Prostate gland (tissue), 2 donors: ENCODE measurements around the gene BANP. TPM values are rescaled to one million over a fixed set of nuclear protein-coding genes. Genes with fewer than 3 reads are reported as not detected.

Experiments
- DNase-seq: peaks from one replicate; pipeline ENCODE4 v3.0.0-alpha.2; 2019; ENCODE audit warnings: low spot score
- H3K27ac ChIP-seq, 2 donors: fragments of 200-600 bp; sonication (generic); 2 replicates each; pipeline ENCODE4 v1.5.1; 2017 to 2019
- H3K27me3 ChIP-seq: fragments of 200-600 bp; sonication (generic); replicated peaks from 2 replicates; pipeline ENCODE4 v1.5.1; 2019; ENCODE audit not compliant: insufficient read depth
- H3K36me3 ChIP-seq, 2 donors: fragments of 200-600 bp; sonication (generic); 1 replicate in 1 of 2; 2 replicates in 1 of 2; pipeline versions ENCODE4 v1.5.1 to v1.8.1; 2017 to 2019
- H3K4me1 ChIP-seq: fragments of 200-600 bp; sonication (generic); replicated peaks from 2 replicates; pipeline ENCODE4 v1.5.1; 2019
- H3K4me3 ChIP-seq, 2 donors: fragments of 200-600 bp; sonication (generic); 2 replicates each; pipeline ENCODE4 v1.5.1; 2017 to 2019
- H3K9me3 ChIP-seq: fragments of 200-600 bp; sonication (generic); 2 replicates; pipeline ENCODE4 v1.5.1; 2017
- CTCF ChIP-seq, 4 experiments: fragments of 200-600 bp in 2 of 4; fragments of 450-650 bp in 2 of 4; sonication (generic) in 2 of 4; IDR thresholded peaks; 1 replicate in 3 of 4; 2 replicates in 1 of 4; pipeline ENCODE4 v1.5.1; 2016 to 2019; ENCODE audit warnings: antibody characterized with exemption in 4 of 4, mild to moderate bottlenecking in 2 of 4, moderate library complexity in 2 of 4
- POLR2A ChIP-seq: fragments of 450-650 bp; IDR thresholded peaks from one replicate; pipeline ENCODE4 v1.6.1; 2016; ENCODE audit warnings: antibody characterized with exemption, mild to moderate bottlenecking
- POLR2AphosphoS5 ChIP-seq: sonication (generic); formaldehyde crosslinking; IDR thresholded peaks from one replicate; pipeline ENCODE4 v1.6.1; 2017; ENCODE audit warnings: antibody characterized with exemption
- WGBS: methylation state at CpG from one replicate; pipeline ENCODE4 v1.1.5; 2018; 5-methylcytosine and 5-hydroxymethylcytosine counted together
- intact Hi-C: fragments of 100-400 bp; cut with DNase I; formaldehyde crosslinking; loops from one replicate; pipeline ENCODE4 v1.14.2; 2022
- total RNA-seq, 2 donors: library from RNA; depleted of rRNA; stranded (reverse); fragments of >200 nt; gene quantifications; one replicate each; pipeline ENCODE4 v1.1.0, GENCODE V29; 2016

The BANP gene
- total RNA-seq, 2 donors from 2014 or later = 32.2 to 47.3 TPM

GRCh38 chr16:88070341-88070740, 119.1 kb downstream of the BANP start:
- H3K36me3 ChIP-seq = peaks cover 0 to 4% of the 10 kb centered on the region in 2 donors
- no peak for DNase-seq
- no peak overlapping the region for H3K4me3 ChIP-seq
- TF ChIP-seq CTCF (IDR thresholded peaks at IDR 0.05) = no peak
- no peak for TF ChIP-seq POLR2A
- TF ChIP-seq POLR2AphosphoS5 = no peak
- no peaks in the 10 kb centered on the region for H3K4me1 ChIP-seq
- intact Hi-C loops = no loop called here
- H3K9me3 ChIP-seq = no peaks in the 10 kb centered on the region
- 83% methylated on average over 12 of the region's 12 CpGs for WGBS
- no peaks in the 10 kb centered on the region for H3K27me3 ChIP-seq
- no peak overlapping the region for H3K27ac ChIP-seq

- no peaks in the 10 kb centered on the region for H3K9me3 ChIP-seq
- H3K27ac ChIP-seq = no peak overlapping the region
- intact Hi-C loops = no loop called here
- no peaks in the 10 kb centered on the region for H3K4me1 ChIP-seq
- no peak overlapping the region for H3K4me3 ChIP-seq
- DNase-seq = no peak
- peaks cover 0 to 4% of the 10 kb centered on the region in 2 donors for H3K36me3 ChIP-seq
- no peaks in the 10 kb centered on the region for H3K27me3 ChIP-seq
- 95% methylated on average over 21 of the region's 23 CpGs for WGBS
- no peak for TF ChIP-seq POLR2AphosphoS5
- TF ChIP-seq CTCF (IDR thresholded peaks at IDR 0.05) = no peak
- TF ChIP-seq POLR2A = no peak
Observed at GRCh38 chr16:88070989-88071625, 119.9 kb downstream of the BANP start.

- WGBS = 94% methylated on average over 33 of the region's 33 CpGs
- peaks cover 0 to 4% of the 10 kb centered on the region in 2 donors for H3K36me3 ChIP-seq
- H3K4me3 ChIP-seq = no peak overlapping the region
- peaks cover 5% of the 10 kb centered on the region for H3K4me1 ChIP-seq
- H3K9me3 ChIP-seq = no peaks in the 10 kb centered on the region
- intact Hi-C loops = no loop called here
- no peaks in the 10 kb centered on the region for H3K27me3 ChIP-seq
- no peak for DNase-seq
- no peak overlapping the region for H3K27ac ChIP-seq
- no peak for TF ChIP-seq CTCF (IDR thresholded peaks at IDR 0.05)
- no peak for TF ChIP-seq POLR2A
- no peak for TF ChIP-seq POLR2AphosphoS5
Observed at GRCh38 chr16:88071908-88072307, 120.7 kb downstream of the BANP start.

- intact Hi-C loops = no loop called here
- DNase-seq = no peak
- Histone ChIP-seq H3K27me3 (no peaks in the 10 kb centered on the region), H3K36me3 (peaks cover 0 to 4% of the 10 kb centered on the region in 2 donors), H3K4me3 (no peak overlapping the region), H3K27ac (no peak overlapping the region), H3K4me1 (peaks cover 5% of the 10 kb centered on the region), H3K9me3 (no peaks in the 10 kb centered on the region)
- 84% methylated on average over 23 of the region's 23 CpGs for WGBS
- TF ChIP-seq CTCF (IDR thresholded peaks at IDR 0.05) (no peak), POLR2A (no peak), POLR2AphosphoS5 (no peak)
Observed at GRCh38 chr16:88072571-88073001, 121.4 kb downstream of the BANP start.

- H3K4me3 ChIP-seq = no peak overlapping the region
- intact Hi-C loops = no loop called here
- H3K9me3 ChIP-seq = no peaks in the 10 kb centered on the region
- 93% methylated on average over 35 of the region's 36 CpGs for WGBS
- no peak overlapping the region for H3K27ac ChIP-seq
- DNase-seq = no peak
- no peaks in the 10 kb centered on the region for H3K27me3 ChIP-seq
- TF ChIP-seq POLR2A = no peak
- H3K4me1 ChIP-seq = peaks cover 5% of the 10 kb centered on the region
- H3K36me3 ChIP-seq = peaks cover 0 to 4% of the 10 kb centered on the region in 2 donors
Observed at GRCh38 chr16:88073201-88073721, 122.0 kb downstream of the BANP start.
